Fibroblast of skin of left biceps (primary cell): ENCODE data around the gene RUBCNL.

ENCODE experiments used
- DNase-seq, 2 experiments: peaks; one replicate each; pipeline ENCODE4 v3.0.0-alpha.2; 2013; ENCODE audit warnings: low read depth in 2 of 2

Gene RUBCNL

DNA sequence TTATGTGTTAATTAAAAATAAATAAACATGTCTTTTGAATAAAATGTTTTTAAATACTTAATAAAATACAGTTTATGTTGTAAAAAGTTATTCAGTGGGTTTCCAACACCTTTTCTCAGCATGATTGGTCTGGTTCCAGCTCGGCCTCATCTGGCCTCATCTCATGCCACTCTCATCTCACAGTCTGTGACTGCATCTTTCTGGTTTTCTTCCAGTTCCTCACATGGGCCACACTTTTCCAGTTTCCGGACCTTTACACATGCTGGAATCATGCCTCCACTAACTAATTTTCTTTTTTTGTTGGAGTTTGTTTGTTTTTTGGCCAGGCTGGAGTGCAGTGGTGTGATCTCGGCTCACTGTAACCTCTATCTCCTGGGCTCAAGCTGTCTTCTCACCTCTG, 82.5 kb downstream of the RUBCNL start:
- no peak for DNase-seq

DNA sequence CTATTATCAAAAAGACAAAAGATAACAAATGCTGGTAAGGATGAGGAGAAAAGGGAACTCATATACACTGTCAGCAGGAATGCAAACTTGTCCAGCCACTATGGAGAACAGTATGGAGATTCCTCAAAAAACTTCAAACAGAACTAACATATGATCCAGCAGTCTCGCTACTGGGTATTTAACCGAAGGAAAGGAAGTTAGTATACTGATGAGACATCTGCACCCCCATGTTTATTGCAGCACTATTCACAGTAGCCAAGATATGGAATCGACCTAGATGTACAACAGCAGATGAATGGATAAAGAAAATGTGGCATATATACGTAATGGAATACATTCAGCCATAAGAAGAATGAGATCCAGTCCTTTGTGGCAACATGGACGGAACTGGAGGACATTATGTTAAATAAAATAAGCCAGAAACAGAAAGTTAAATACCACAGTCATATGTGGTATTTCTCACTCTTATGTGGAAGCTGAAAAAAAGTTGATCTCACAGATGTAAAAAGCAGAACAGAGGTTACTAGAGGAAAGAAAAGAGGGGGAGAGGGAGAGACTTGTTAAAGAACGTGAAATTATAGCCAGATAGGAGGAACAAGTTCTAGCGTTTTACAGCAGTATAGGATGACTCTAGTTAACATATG, 83.2 kb downstream of the RUBCNL start:
- DNase-seq = no peak

DNA sequence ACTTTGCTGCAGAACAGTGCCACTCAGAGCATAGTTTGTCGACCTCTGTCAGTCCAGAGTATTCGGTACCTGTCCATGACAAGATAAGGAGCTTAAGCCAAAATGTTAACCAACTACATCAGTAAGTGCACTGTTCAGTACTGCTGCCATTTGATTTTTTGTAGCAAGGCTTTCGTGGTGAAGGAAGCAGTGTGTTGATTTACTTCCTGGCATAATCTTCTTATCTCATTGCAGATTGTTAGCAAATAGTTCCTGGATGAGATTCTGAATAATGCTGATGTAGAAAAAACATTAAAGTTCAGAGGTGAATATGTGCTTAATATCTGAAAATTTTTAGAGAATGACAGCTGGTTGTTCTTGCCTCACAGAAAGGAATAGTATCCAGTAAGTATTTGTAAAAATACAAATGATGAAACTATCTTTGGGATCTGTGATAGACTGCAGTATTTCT, 89.7 kb downstream of the RUBCNL start:
- peak in 1 of 2 experiments; percentile 29 for DNase-seq

DNA sequence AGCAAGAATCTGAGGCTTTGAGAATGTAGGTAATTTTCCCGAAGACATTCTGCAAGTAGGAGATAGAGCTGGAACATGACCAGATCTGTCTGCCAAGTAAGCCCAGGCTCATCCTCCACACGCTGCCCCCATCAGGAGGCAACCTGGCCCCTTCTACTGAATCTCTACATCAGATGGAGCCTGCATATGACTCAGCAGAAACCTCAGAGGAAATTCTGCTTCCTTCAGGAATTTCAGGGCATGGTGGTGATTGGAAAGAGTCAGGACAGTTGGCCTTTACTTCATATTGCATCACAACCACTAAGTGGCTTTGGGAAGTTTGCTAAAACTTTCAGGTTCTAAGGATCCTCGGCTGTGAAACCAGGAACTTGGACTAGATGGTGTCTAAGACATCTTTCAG, 90.1 kb downstream of the RUBCNL start:
- DNase-seq = peak; percentile 95 to 96

DNA sequence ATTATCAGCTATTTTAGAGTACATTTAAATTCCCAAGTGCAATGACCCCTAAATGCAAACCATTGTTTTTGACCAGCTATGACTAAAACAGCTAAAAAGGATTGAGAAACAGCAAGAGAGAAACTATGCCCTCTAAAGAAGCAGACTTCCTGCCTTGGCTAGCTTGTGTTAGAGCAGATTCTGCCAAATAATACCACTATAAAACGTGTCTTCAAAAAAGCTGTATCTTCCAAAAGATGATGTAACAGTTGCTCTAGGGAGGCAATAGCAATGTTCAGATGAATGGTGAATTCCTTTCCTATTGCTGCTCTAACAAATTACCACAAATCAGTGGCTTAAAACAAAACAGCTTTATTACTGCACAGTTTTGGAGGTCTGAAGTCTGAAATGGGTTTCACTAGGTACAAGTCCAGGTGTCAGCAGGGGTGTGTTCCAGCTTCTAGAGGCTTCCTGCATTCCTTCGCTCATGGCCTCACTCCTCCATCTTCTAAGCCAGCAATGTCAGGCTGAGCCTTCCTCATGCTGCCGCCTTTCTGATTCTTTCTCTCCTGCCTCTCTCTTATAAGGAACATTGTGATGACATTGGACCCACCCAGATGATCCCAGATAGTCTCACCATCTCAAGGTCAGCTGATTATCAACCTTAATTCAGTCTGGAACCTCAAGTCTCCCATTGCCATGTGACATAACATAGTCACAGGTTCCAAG, 90.8 kb downstream of the RUBCNL start:
- DNase-seq = peak; percentile 96 to 97

DNA sequence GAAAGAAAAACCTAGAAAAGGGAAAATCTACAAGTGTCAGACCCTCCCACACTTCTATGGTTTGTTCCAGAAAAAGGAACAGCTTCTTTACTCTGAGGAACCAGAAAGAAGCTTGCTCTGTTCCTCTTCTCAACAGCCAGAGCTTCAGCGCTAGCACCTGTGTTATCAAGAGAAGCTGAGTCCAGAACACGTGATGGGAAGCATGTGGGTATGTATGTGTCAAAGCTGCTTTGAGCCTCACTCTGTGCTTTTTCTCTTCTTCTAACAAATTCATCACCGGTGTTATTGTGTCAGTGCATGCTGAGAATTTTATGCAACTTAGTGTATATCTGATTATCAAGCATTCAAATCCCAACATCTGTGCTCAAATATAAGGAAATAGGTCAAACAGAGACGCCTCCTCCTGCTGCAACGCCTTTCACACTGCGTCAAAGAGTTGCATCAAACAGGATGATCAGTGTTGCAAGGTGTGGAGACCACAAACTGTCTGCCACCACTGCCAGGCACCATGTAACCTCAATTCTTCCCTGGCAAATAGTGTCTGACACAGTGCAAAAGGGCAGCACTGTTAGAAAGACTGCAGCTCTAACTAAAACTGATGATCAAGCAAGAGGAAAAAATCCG, 91.4 kb downstream of the RUBCNL start:
- DNase-seq = peak in 1 of 2 experiments; percentile 47

DNA sequence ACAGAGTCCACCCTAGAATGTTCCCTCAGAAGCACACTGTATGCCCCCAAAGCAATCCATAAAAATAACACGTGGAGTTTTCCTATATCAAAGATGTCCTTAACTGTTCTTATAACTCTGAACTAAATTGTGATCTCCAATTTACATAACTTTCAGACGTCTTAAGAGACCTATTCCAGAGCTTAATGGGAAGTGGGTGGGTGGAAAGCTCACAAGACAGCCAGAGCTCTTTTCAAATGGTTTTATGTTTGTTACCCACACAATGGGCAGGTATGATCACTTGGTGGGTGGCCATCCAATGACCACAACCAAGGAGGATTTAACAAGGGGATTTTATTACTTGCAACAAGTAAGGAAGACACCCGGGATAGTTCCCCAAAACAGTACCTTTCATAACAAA, 93.6 kb downstream of the RUBCNL start:
- DNase-seq = no peak
